Measurements from ENCODE around the gene FRMD4A.

DNA sequence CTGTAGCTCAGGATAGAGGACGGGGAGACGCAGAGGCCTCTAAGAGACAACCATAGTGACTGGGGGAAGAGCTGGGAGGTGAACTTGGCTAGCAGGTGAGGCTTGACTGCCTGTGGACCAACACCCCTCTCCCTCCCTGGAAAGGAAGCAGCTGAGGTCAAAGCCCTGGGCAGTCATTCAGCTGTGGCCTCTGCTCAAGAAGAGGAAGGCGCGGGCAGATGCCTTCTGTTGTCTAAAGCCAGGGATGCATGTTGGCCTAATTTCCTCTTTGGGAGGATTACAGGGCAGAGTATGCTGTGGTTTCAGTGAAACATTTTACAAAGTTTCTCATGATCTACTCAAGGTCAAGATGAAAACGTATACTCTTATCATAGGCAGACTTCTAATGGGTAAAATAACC lies 416.8 kb downstream of the FRMD4A start:
- TF ChIP-seq EZH2 (IDR thresholded peaks at IDR 0.05; ENCODE audit: insufficient read depth, poor library complexity, severe bottlenecking) (no peak), EZH2phosphoT487 (IDR thresholded peaks at IDR 0.05; ENCODE audit: insufficient read depth, low read depth) (no peak)
